A673 (cell line): ENCODE data around the gene XDH. TPM values are rescaled to one million over a fixed set of nuclear protein-coding genes. Genes with fewer than 3 reads are reported as not detected.

Experiments used
- BruUV-seq: library from RNA; stranded (reverse); fragments of 400-500 nt; replicated peaks from 2 replicates; lab custom pipeline; 2021; lab: Mats Ljungman, UMichigan
- CTCF ChIA-PET: fragments of 300-600 bp; sonication (Branson Sonifier 250); formaldehyde crosslinking; loops from one replicate; lab custom pipeline; 2022; ENCODE audit warnings: antibody characterized with exemption; lab: Charles Lee
- POLR2A ChIA-PET: fragments of 300-600 bp; sonication (Branson Sonifier 250); formaldehyde crosslinking; loops from one replicate; lab custom pipeline; 2022; ENCODE audit warnings: antibody characterized with exemption; ENCODE audit not compliant: low non-redundant PET; lab: Charles Lee
- DNase-seq: peaks from one replicate; pipeline ENCODE4 v3.0.0-alpha.2; 2015; ENCODE audit warnings: low spot score
- H3K27ac ChIP-seq: fragments of 200-600 bp; sonication (generic); 2 replicates; pipeline ENCODE4 v1.5.1; 2016; ENCODE audit warnings: mixed run types, low read depth, mild to moderate bottlenecking, mixed read lengths, antibody characterized with exemption, low read length; ENCODE audit not compliant: poor library complexity, severe bottlenecking
- H3K27me3 ChIP-seq: fragments of 200-600 bp; sonication (generic); replicated peaks from 2 replicates; pipeline ENCODE4 v1.6.1; 2017; ENCODE audit warnings: mixed run types, low read depth, mild to moderate bottlenecking, mixed read lengths, antibody characterized with exemption, low read length; ENCODE audit not compliant: insufficient read depth, poor library complexity
- H3K36me3 ChIP-seq: fragments of 200-600 bp; sonication (generic); 2 replicates; pipeline ENCODE4 v1.6.1; 2016; ENCODE audit warnings: mixed run types, mild to moderate bottlenecking, mixed read lengths, antibody characterized with exemption, low read length; ENCODE audit not compliant: insufficient read depth, poor library complexity, severe bottlenecking
- H3K4me1 ChIP-seq: fragments of 200-600 bp; sonication (generic); 2 replicates; pipeline ENCODE4 v1.6.1; 2017; ENCODE audit warnings: mixed run types, mild to moderate bottlenecking, mixed read lengths, antibody characterized with exemption, low read length; ENCODE audit not compliant: insufficient read depth, poor library complexity, severe bottlenecking
- H3K4me3 ChIP-seq: fragments of 200-600 bp; sonication (generic); 2 replicates; pipeline ENCODE4 v1.5.1; 2016; ENCODE audit warnings: low read depth, mixed run types, mild to moderate bottlenecking, mixed read lengths, low read length; ENCODE audit not compliant: poor library complexity, severe bottlenecking
- H3K9me3 ChIP-seq: fragments of 200-600 bp; sonication (generic); 2 replicates; pipeline ENCODE4 v1.6.1; 2016; ENCODE audit warnings: mixed run types, low read depth, mild to moderate bottlenecking, mixed read lengths, antibody characterized with exemption, low read length; ENCODE audit not compliant: poor library complexity, severe bottlenecking
- EZH2 ChIP-seq: fragments of 200-600 bp; sonication (generic); IDR thresholded peaks from 2 replicates; pipeline ENCODE4 v1.6.1; 2017; ENCODE audit warnings: borderline replicate concordance, low read depth, mild to moderate bottlenecking, mixed read lengths, antibody characterized with exemption, low read length; ENCODE audit not compliant: poor library complexity, severe bottlenecking
- intact Hi-C: fragments of 100-400 bp; cut with micrococcal nuclease; formaldehyde crosslinking; loops from one replicate; pipeline ENCODE4 v1.10.0; 2022; ENCODE audit not compliant: unreplicated experiment
- total RNA-seq: library from RNA; stranded (reverse); gene quantifications from 2 replicates; pipeline ENCODE4 v1.2.3, GENCODE V29; 2021
- TF ChIP-seq, protein P1 (sequence below): fragments of 300-800, 200-600 bp; sonication (generic); conservative IDR thresholded peaks from 2 replicates; pipeline ENCODE4 v1.5.1; 2017; ENCODE audit warnings: low read depth, mild to moderate bottlenecking, antibody characterized with exemption, low read length, moderate library complexity, mixed read lengths

The XDH gene
- total RNA-seq, 1 experiment from 2014 or later = 0.19 TPM

DNA sequence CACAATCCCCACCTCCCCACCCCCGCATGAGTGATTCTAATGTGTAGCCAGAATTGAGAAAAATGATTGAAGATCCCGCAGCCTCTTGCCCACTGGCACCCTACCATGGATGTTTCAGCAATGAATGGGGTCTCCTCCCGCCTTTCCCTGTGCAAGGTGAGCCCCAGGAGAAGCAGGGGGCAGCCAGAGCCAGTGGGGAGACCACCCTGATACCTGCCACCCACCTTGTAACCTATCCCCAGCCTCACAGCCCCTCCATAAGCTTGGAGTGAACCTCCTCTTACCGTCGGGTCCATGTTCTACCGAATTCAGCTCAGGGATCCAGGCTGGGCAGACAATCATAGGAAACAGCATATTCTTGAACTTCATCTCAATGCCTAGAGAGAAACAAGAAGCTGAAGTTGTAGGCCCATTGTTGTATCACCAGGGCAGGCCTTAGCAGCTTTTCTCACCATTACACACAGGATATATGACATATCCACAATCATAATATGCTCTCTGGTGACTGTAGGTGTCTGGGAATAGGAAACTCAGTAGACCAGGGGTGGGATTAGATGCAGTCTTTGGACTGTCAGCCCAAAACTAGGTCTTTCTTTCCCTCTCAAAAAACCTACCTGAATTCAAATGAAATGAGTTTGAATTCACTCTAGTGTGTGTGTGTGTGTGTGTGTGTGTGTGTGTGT is 30.9 kb downstream of the XDH start:
- TF ChIP-seq, protein P1, sequence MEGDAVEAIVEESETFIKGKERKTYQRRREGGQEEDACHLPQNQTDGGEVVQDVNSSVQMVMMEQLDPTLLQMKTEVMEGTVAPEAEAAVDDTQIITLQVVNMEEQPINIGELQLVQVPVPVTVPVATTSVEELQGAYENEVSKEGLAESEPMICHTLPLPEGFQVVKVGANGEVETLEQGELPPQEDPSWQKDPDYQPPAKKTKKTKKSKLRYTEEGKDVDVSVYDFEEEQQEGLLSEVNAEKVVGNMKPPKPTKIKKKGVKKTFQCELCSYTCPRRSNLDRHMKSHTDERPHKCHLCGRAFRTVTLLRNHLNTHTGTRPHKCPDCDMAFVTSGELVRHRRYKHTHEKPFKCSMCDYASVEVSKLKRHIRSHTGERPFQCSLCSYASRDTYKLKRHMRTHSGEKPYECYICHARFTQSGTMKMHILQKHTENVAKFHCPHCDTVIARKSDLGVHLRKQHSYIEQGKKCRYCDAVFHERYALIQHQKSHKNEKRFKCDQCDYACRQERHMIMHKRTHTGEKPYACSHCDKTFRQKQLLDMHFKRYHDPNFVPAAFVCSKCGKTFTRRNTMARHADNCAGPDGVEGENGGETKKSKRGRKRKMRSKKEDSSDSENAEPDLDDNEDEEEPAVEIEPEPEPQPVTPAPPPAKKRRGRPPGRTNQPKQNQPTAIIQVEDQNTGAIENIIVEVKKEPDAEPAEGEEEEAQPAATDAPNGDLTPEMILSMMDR = no peak
- no peak for TF ChIP-seq EZH2
- CTCF ChIA-PET = no interaction called here

DNA sequence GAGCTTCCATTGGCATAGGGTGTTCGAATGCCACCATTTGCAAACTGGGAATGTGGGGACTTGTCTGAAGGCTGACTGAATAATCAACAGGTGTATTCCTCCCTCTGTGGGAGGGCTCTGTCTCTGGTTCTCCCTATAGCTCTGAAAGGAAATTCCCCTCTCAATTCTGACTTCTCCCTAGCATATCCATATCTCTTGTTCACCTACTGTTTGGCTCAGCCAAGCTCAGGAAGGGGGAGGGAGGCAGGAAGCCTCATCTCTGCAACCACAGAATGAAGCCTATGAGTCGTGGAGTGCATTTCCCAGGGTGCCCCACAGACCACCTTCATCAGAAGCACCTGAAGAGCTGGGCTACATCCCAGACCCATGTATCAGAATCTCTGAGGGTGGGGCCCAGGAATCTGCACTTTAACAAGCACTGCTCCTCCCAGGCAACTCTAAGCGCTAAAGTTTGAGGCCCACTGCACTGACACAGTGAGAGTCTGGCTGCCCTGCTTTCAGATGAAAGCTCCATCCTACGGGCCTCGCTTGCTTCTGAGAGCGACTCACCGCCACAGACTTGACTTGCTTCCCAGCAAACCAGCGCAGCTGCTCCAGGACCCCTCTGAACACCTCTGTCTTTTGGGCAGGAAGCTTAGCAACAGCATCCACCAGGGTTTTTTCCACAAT is 32.0 kb downstream of the XDH start:
- Histone ChIP-seq H3K36me3 (no peaks in the 10 kb centered on the region), H3K4me3 (no peak overlapping the region), H3K27ac (no peak overlapping the region), H3K4me1 (no peaks in the 10 kb centered on the region), H3K27me3 (no peaks in the 10 kb centered on the region), H3K9me3 (no peaks in the 10 kb centered on the region)
- DNase-seq = no peak
- CTCF ChIA-PET = no interaction called here
- TF ChIP-seq, protein P1 = no peak
- TF ChIP-seq EZH2 = no peak
- intact Hi-C loops = loop anchor here (10.0 kb wide), 1 partner anchor 142 kb away; no protein-coding TSS in a partner anchor
- POLR2A ChIA-PET = no interaction called here
- BruUV-seq = no TSS peak

More for the DNA sequence above, 30.9 kb downstream of the XDH start:
- intact Hi-C loops = loop anchor here (10.0 kb wide), 1 partner anchor 141 kb away; no protein-coding TSS in a partner anchor
- H3K27me3 ChIP-seq = no peaks in the 10 kb centered on the region
- no peaks in the 10 kb centered on the region for H3K4me1 ChIP-seq
- no peaks in the 10 kb centered on the region for H3K36me3 ChIP-seq
- no peak for DNase-seq
- H3K4me3 ChIP-seq = no peak overlapping the region
- POLR2A ChIA-PET = no interaction called here
- BruUV-seq = no TSS peak
- no peaks in the 10 kb centered on the region for H3K9me3 ChIP-seq
- no peak overlapping the region for H3K27ac ChIP-seq

- BruUV-seq = no TSS peak
- Histone ChIP-seq H3K27ac (no peak overlapping the region), H3K27me3 (no peaks in the 10 kb centered on the region), H3K4me3 (no peak overlapping the region), H3K4me1 (no peaks in the 10 kb centered on the region), H3K9me3 (no peaks in the 10 kb centered on the region), H3K36me3 (no peaks in the 10 kb centered on the region)
- POLR2A ChIA-PET = no interaction called here
- CTCF ChIA-PET = no interaction called here
- no peak for TF ChIP-seq EZH2
- TF ChIP-seq, protein P1 = no peak
- intact Hi-C loops = loop anchor here (10.0 kb wide), 1 partner anchor 143 kb away; no protein-coding TSS in a partner anchor
- no peak for DNase-seq
These were observed 32.9 kb downstream of the XDH start for GRCh38 chr2:31381601-31382000.
